H7 (cell line): ENCODE data around the gene CHCHD4. TPM values are rescaled to one million over a fixed set of nuclear protein-coding genes. Genes with fewer than 3 reads are reported as not detected.

Experiments
- DNase-seq: peaks from one replicate; pipeline ENCODE4 v3.0.0; 2012
- H3K27me3 ChIP-seq: 2 replicates; pipeline ENCODE4 v1.6.0; 2011; ENCODE audit warnings: mild to moderate bottlenecking, low read length; ENCODE audit not compliant: control insufficient read depth, insufficient read depth
- H3K36me3 ChIP-seq: replicated peaks from 2 replicates; pipeline ENCODE4 v1.5.1; 2011; ENCODE audit warnings: low read length; ENCODE audit not compliant: control insufficient read depth, insufficient read depth
- H3K4me3 ChIP-seq: 2 replicates; pipeline ENCODE4 v1.5.1; 2011; ENCODE audit warnings: low read depth, mild to moderate bottlenecking, control low read depth, low read length, moderate library complexity; ENCODE audit not compliant: insufficient read depth
- total RNA-seq: library from RNA; depleted of rRNA; stranded (reverse); fragments of >200 nt; shearing (Covaris generic); gene quantifications from 2 replicates; pipeline ENCODE4 v1.2.3, GENCODE V29; 2014

CHCHD4 gene
- total RNA-seq, 1 experiment from 2014 or later, result 53.1 TPM

DNA sequence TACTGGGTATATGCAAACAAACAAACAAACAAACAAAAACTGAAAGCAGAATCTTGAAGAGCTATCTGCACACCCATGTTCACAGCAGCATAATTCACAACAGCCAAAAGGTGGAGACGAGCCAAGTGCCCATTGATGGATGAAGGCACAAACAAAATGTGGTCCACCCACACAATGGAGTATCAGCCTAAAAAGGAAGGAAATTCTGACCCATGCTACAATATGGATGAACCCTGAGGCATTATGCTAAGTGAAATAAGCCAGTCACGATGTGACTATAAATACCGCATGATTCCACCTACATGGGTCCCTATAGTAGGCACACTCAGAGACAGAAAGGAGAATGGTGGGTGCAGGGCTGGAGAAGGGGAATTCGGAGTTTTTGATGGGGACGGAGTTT, 29.6 kb upstream of the CHCHD4 start:
- DNase-seq, result no peak
- no peak overlapping the region for H3K4me3 ChIP-seq
- no peaks in the 10 kb centered on the region for H3K27me3 ChIP-seq
- H3K36me3 ChIP-seq, result peaks cover 24% of the 10 kb centered on the region

DNA sequence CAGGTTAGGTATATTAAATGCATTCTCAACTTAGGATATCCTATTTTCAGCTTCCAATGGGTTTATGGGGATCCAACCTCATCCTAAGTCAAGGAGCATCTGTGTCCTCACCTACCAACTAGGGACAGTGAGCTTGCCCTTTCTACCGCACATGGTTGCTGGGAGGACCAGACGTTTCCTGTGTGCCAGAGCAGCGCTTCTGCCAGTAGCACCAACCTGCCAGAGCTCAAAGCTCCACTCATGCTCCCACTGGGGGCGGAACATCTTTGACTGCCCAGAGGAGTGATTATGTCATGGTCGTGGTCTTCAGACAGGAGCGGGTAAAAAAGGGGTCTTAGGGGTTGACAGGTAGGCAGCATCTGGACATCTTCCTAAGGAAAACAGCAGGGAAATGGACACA, 29.0 kb upstream of the CHCHD4 start:
- Histone ChIP-seq H3K36me3 (peaks cover 20% of the 10 kb centered on the region), H3K4me3 (no peak overlapping the region), H3K27me3 (no peaks in the 10 kb centered on the region)
- no peak for DNase-seq

DNA sequence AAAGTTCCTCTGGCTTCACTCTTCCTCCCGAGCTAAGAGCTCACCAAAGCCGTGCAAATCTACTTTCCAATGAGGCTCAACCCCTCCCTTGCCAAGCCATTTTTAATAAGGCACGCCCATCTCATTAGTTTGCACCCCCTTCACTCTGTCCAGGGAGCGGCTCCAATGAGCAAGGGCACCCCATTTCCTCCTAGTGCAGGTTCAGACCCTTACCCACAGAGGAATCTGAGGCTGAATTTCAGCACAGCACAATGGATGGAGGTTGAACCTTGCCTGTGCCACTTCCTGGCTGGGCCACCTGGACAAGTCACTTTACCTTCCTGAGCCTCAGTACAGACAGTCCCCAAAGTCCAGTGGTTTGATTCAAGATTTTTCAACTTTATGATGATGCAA, 28.3 kb upstream of the CHCHD4 start:
- peak; percentile 22 for DNase-seq

GRCh38 chr3:14152233-14152962, 27.7 kb upstream of the CHCHD4 start:
- peak; percentile 73 for DNase-seq
- Histone ChIP-seq H3K36me3 (peaks cover 15% of the 10 kb centered on the region), H3K4me3 (no peak overlapping the region), H3K27me3 (no peaks in the 10 kb centered on the region)

More for the DNA sequence above, 28.3 kb upstream of the CHCHD4 start:
- no peak overlapping the region for H3K4me3 ChIP-seq
- no peaks in the 10 kb centered on the region for H3K27me3 ChIP-seq
- peaks cover 17% of the 10 kb centered on the region for H3K36me3 ChIP-seq

DNA sequence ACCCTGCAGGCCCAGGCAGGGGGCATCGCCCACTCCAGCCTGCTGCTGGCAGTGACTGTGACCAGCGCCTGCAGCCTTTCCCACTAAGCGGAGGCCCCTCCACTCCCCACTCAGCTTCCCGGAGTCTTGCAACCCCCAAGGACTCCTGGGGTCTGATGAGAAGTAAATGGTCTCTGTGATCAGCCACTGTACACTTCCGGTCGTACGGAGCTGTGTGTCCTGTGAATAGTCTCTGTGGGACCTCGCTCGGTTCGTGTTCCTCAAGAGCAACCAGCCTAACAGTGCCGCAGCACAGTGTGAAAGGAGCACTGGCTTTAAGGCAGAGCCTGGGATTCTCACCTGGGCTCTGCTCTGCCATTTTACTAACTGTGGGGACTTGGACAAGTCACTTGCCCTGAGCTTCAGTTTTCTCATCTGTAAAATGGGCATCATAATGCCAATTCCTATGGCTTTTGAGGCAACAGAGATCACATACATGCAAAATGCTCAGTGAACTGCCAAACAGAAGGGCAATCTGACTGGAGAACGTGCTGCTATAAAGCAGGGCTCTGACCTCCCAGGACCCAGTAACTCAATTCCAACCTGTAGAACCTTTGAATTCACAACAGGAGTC, 26.9 kb upstream of the CHCHD4 start:
- H3K27me3 ChIP-seq, result no peaks in the 10 kb centered on the region

DNA sequence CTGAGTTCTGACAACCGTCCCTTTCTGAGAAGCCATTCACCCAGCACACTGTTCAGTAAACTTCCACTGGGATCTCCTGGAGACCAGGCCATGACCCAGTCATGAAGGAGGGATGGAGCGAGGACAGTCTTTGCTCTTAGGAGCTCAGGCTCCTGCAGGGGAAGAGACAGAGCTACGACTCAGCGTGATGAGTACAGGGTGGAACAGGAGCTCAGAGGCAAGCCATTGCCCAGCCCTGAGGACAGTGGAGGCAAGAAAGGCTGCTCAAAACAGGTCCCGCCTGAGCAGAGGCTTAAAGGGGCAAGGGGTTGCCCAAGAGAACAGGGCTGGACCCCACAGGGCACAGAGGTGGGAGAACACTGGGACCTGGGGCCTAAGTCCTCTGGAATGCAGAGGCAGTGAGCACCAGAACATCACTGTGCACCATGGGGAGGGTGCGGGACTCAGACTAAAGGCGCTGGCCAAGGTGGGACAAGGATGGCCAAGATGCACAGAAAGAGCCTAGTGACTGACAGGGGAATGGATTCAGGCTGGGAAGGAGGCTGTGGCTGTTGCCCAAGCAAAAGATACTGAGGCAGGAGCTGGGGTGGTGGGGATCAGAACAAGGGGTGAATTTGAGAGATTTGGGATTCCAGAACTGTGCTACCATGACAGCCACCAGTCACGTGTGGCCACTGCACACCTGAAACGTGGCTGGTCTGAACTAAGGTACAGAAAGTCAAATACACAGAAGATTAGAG, 26.0 kb upstream of the CHCHD4 start:
- no peak for DNase-seq
- H3K27me3 ChIP-seq, result no peaks in the 10 kb centered on the region
- peaks cover 17% of the 10 kb centered on the region for H3K36me3 ChIP-seq
- H3K4me3 ChIP-seq, result no peak overlapping the region

More for the DNA sequence above, 26.9 kb upstream of the CHCHD4 start:
- Histone ChIP-seq H3K36me3 (peaks cover 17% of the 10 kb centered on the region), H3K4me3 (no peak overlapping the region)
- no peak for DNase-seq

- Histone ChIP-seq H3K36me3 (peaks cover 21% of the 10 kb centered on the region), H3K4me3 (no peak overlapping the region), H3K27me3 (no peaks in the 10 kb centered on the region)
- no peak for DNase-seq
Observed at GRCh38 chr3:14150078-14150477, 25.4 kb upstream of the CHCHD4 start.

- no peaks in the 10 kb centered on the region for H3K27me3 ChIP-seq
- no peak overlapping the region for H3K4me3 ChIP-seq
- DNase-seq, result peak; percentile 88
- peaks cover 19% of the 10 kb centered on the region for H3K36me3 ChIP-seq
Observed at GRCh38 chr3:14148041-14148985, 23.6 kb upstream of the CHCHD4 start.

GRCh38 chr3:14147617-14148016, 22.9 kb upstream of the CHCHD4 start:
- peak; percentile 56 for DNase-seq
- no peak overlapping the region for H3K4me3 ChIP-seq
- peaks cover 17% of the 10 kb centered on the region for H3K36me3 ChIP-seq
- H3K27me3 ChIP-seq, result no peaks in the 10 kb centered on the region

- Histone ChIP-seq H3K27me3 (no peaks in the 10 kb centered on the region), H3K4me3 (no peak overlapping the region), H3K36me3 (peaks cover 18% of the 10 kb centered on the region)
- no peak for DNase-seq
Observed at GRCh38 chr3:14147066-14147435, 22.4 kb upstream of the CHCHD4 start.

DNA sequence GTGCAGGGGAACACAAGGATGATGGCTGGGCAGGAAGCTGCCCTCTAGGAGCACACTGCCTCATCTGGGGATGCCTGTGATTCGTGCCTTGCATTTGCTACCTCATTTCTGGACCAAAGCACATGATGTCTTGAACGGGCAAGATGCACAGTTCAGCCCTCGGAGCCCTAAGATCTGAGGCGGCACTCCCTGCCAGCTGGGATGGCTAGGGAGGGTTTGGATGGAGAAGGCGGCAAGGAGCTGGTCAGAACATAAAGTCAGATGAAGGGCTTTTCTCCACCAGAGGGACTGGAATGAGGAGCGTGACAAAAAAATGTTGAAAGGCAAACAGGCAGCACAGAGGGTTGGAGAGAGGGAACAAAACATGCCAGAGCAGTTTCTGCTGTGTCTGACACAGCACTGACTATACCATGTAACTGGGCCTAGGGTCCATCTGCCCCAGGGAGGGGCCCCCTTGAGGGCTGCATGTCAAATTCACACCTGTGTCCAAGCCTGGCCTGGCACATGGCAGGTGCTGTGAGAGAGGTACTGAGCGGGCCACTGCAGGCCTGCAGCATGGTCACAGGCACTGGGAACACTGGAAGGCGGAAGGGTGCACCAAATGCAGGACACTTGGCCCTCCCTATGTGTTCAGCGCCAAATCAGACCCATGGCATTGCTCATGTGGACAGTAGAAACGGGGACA, 21.9 kb upstream of the CHCHD4 start:
- Histone ChIP-seq H3K4me3 (no peak overlapping the region), H3K36me3 (peaks cover 21% of the 10 kb centered on the region), H3K27me3 (no peaks in the 10 kb centered on the region)
- no peak for DNase-seq

DNA sequence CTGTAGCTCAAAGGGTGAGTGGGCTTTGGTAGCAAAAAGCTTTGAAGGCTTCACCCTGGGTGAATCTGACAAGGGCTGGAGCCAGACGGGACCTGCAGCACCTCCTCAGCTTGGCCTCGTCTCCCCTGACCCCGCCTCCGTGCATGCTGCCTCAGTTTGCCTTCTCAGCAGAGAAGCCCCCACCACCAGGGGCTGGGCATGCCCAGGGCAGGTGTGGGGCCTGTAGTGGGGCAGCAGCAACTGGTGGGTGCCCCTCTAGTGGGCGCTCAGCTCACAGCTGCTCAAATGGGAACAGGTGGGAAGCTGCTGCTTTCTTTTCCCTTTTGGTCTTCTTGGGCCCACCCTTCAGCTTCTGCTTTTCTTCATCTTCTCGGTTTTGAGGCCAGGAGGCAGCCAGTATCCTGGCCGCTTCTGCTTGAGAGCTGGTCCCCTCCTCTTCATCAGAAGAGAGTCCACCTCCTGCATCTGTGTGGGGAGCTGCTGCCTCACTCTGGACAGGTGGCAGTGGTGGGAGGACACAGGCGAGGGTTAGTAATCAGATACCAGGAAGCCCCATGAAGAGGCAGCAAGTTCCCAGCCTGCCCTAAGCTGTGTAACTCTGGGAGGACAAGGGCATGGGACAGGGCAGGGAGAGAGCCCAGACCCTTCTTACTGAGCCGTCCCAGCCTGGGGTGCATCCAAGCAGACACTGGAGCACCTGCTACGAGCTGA, 21.2 kb upstream of the CHCHD4 start:
- no peaks in the 10 kb centered on the region for H3K27me3 ChIP-seq
- peak; percentile 51 for DNase-seq
- H3K4me3 ChIP-seq, result no peak overlapping the region
- peaks cover 22% of the 10 kb centered on the region for H3K36me3 ChIP-seq

- no peak for DNase-seq
- Histone ChIP-seq H3K36me3 (peaks cover 22% of the 10 kb centered on the region), H3K27me3 (no peaks in the 10 kb centered on the region), H3K4me3 (no peak overlapping the region)
Observed at GRCh38 chr3:14145236-14145635, 20.6 kb upstream of the CHCHD4 start.
